B cell (primary cell): Measurements from ENCODE around the gene TAF1A. TPM values are rescaled to one million over a fixed set of nuclear protein-coding genes. Genes with fewer than 3 reads are reported as not detected.

Experiments used
- ATAC-seq: fragments of 200-7000 bp; cut with Tn5 transposase; one replicate; pipeline ENCODE4 v1.10.0; 2021; ENCODE audit warnings: low read depth, mild to moderate bottlenecking, moderate number of reproducible peaks, moderate library complexity
- CTCF ChIA-PET: fragments of 350-600 bp; sonication (Branson Sonifier 250); formaldehyde crosslinking; loops from one replicate; lab custom pipeline; 2021; ENCODE audit warnings: antibody characterized with exemption, inconsistent platforms; lab: Charles Lee
- POLR2A ChIA-PET: fragments of 350-600 bp; sonication (Branson Sonifier 250); formaldehyde crosslinking; loops from one replicate; lab custom pipeline; 2021; ENCODE audit warnings: antibody characterized with exemption; lab: Charles Lee
- DNase-seq: peaks from one replicate; pipeline ENCODE4 v3.0.0; 2013
- H2AFZ ChIP-seq: 2 replicates; pipeline ENCODE4 v1.6.1; 2012; ENCODE audit warnings: mild to moderate bottlenecking, low read depth, low read length; ENCODE audit not compliant: insufficient read depth, poor library complexity, severe bottlenecking
- H3K27ac ChIP-seq, 2 donors: 1 replicate in 1 of 2; 2 replicates in 1 of 2; pipeline ENCODE4 v1.5.1; 2012 to 2013; ENCODE audit warnings: low read length in 2 of 2, mild to moderate bottlenecking in 2 of 2, moderate library complexity in 1 of 2
- H3K27me3 ChIP-seq, 4 experiments: fragments of 200-600 bp in 1 of 4; sonication (generic) in 1 of 4; replicated peaks in 1 of 4; 1 replicate in 2 of 4; 2 replicates in 2 of 4; pipeline versions ENCODE4 v1.6.1 to v1.7.0; 2013 to 2016; ENCODE audit warnings: low read length in 3 of 4, mild to moderate bottlenecking in 2 of 4, mixed read lengths in 1 of 4, moderate library complexity in 1 of 4; ENCODE audit not compliant: insufficient read depth in 4 of 4, control insufficient read depth in 3 of 4; ENCODE audit errors: control extremely low read depth in 1 of 4
- H3K36me3 ChIP-seq, 2 experiments: replicated peaks in 1 of 2; 1 replicate in 1 of 2; 2 replicates in 1 of 2; pipeline versions ENCODE4 v1.6.1 to v1.7.1; 2013; ENCODE audit warnings: low read length in 1 of 2; ENCODE audit not compliant: insufficient read depth in 2 of 2, control insufficient read depth in 1 of 2; ENCODE audit errors: control extremely low read depth in 1 of 2, extremely low read depth in 1 of 2
- H3K4me1 ChIP-seq, 2 donors: fragments of 200-600 bp in 1 of 2; sonication (generic) in 1 of 2; 1 replicate in 1 of 2; 2 replicates in 1 of 2; pipeline versions ENCODE4 v1.5.1 to v1.6.1; 2013 to 2017; ENCODE audit warnings: low read length in 2 of 2; ENCODE audit not compliant: control insufficient read depth in 2 of 2, insufficient read depth in 2 of 2
- H3K4me2 ChIP-seq: replicated peaks from 2 replicates; pipeline ENCODE3; 2012; ENCODE audit warnings: mild to moderate bottlenecking, low read depth, low read length; ENCODE audit not compliant: poor library complexity, severe bottlenecking
- H3K4me3 ChIP-seq, 5 experiments: fragments of 200-600 bp in 1 of 5; sonication (generic) in 1 of 5; 1 replicate in 3 of 5; 2 replicates in 2 of 5; pipeline versions ENCODE4 v1.5.1 to v1.7.0; 2011 to 2016; ENCODE audit warnings: low read length in 4 of 5, mild to moderate bottlenecking in 4 of 5, low read depth in 2 of 5, control low read depth in 1 of 5, moderate library complexity in 1 of 5; ENCODE audit not compliant: insufficient read depth in 1 of 5; ENCODE audit errors: control extremely low read depth in 1 of 5, extremely low read depth in 1 of 5
- H3K79me2 ChIP-seq: fragments of 200-600 bp; sonication (generic); one replicate; pipeline ENCODE4 v1.6.0; 2016; ENCODE audit warnings: low read length; ENCODE audit not compliant: control insufficient read depth, insufficient read depth
- H3K9ac ChIP-seq: fragments of 200-600 bp; sonication (generic); 2 replicates; pipeline ENCODE4 v1.6.1; 2017; ENCODE audit warnings: mild to moderate bottlenecking, low read length, moderate library complexity
- H3K9me3 ChIP-seq, 3 donors: one replicate each; pipeline versions ENCODE4 v1.6.1 to v1.7.1; 2013; ENCODE audit warnings: low read length in 2 of 3; ENCODE audit not compliant: control insufficient read depth in 2 of 3, insufficient read depth in 1 of 3; ENCODE audit errors: control extremely low read depth in 1 of 3
- H4K20me1 ChIP-seq: 2 replicates; pipeline ENCODE4 v1.6.0; 2012; ENCODE audit warnings: mild to moderate bottlenecking, low read length; ENCODE audit not compliant: insufficient read depth, control insufficient read depth, poor library complexity, severe bottlenecking
- H3K27ac Mint-ChIP-seq: one replicate; pipeline ENCODE4 v1.8.0; 2021; ENCODE audit warnings: mixed read lengths
- H3K27me3 Mint-ChIP-seq: one replicate; pipeline ENCODE4 v1.8.0; 2021; ENCODE audit warnings: mixed read lengths
- H3K4me1 Mint-ChIP-seq: one replicate; pipeline ENCODE4 v1.8.0; 2021; ENCODE audit warnings: mixed read lengths
- H3K4me3 Mint-ChIP-seq: one replicate; pipeline ENCODE4 v1.8.0; 2021; ENCODE audit warnings: mixed read lengths
- H3K9me3 Mint-ChIP-seq: one replicate; pipeline ENCODE4 v1.8.0; 2022; ENCODE audit warnings: mixed read lengths; ENCODE audit not compliant: insufficient read depth
- EZH2 ChIP-seq: IDR thresholded peaks from 2 replicates; pipeline ENCODE4 v1.6.1; 2012; ENCODE audit warnings: borderline replicate concordance, low read depth, mild to moderate bottlenecking, moderate library complexity, low read length; ENCODE audit not compliant: insufficient read depth, poor library complexity, severe bottlenecking
- WGBS: methylation state at CpG from one replicate; pipeline ENCODE4 v1.1.5; 2013; ENCODE audit warnings: missing lambda C conversion rate; ENCODE audit not compliant: insufficient coverage; 5-methylcytosine and 5-hydroxymethylcytosine counted together
- intact Hi-C: fragments of 100-400 bp; cut with micrococcal nuclease; formaldehyde crosslinking; loops from one replicate; pipeline ENCODE4 v1.10.0; 2022
- polyA plus RNA-seq: library from polyadenylated mRNA; depleted of rRNA; stranded (reverse); fragments of >200 nt; gene quantifications from 2 replicates; pipeline ENCODE4 v1.2.3, GENCODE V29; 2012
- total RNA-seq, 2 donors: library from RNA; stranded (reverse); fragments of 120-200 nt in 1 of 2; gene quantifications; 1 replicate in 1 of 2; 2 replicates in 1 of 2; pipeline versions ENCODE4 v1.2.3 to v1.2.4, GENCODE V29; 2013 to 2022
- TF ChIP-seq, protein P1 (sequence below): fragments of 200-600 bp; IDR thresholded peaks from one replicate; pipeline ENCODE4 v1.8.0; 2022; ENCODE audit warnings: antibody characterized with exemption, mild to moderate bottlenecking

Gene TAF1A
- total and polyA plus RNA-seq, 2 donors (not counting 1 experiment from before 2014, with no cell fraction given) = 12.7 to 23.7 TPM

DNA sequence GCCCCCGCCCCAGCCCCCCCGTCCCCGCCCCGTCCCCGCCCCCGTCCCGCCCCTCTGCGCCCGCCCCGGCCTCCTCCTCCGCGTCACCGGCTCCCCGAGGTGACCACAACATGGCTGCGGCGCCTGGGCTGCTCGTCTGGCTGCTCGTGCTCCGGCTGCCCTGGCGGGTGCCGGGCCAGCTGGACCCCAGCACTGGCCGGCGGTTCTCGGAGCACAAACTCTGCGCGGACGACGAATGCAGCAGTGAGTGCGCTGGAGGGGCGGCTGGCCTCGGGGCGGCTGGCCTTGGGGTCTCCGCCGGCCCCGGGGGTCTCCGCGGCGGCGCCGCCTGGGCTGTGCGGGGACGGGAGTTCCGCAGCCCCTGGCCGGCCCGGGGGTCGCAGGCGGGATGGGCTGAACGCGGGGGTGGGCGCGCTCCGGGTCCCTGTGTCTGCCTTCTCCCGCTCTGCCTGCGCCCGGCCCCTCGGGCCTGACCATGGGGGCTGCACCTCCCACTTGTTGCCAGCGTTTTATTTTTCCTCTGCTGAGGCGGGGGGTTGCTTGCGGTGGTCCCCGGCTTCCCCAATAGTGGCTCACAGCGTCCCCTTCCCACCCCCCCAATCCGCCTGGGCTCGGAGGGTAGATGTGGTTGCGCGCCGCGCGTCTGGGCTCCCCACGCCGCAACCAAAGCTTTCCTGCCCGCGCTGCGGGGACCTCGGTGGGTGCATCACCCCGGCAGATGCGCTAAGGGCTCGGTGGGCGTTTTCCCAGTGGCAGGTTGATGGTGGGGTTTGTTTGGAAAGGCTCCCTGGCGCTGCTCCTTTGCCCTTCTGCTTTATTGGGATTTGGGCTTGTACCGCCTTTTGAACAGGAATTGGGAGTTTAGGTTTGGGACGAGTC is 28.5 kb upstream of the TAF1A start, which contains the start of gene MIA3:
MIA3 (plus strand) TSS at position 97 of the 879 bp plus-strand sequence; CDS start at position 111, 14 bp downstream.
- peak within 1 kb of the TSS; percentile 95 for H3K27ac Mint-ChIP-seq
- peaks cover 29% of the 10 kb centered on the region for H3K4me1 Mint-ChIP-seq
- H3K4me1 ChIP-seq = peaks cover 17 to 18% of the 10 kb centered on the region in 2 donors
- ATAC-seq = peak; percentile 61
- DNase-seq = peak; percentile 52
- peak within 1 kb of the TSS; percentile 96 for H3K4me3 Mint-ChIP-seq
- H3K27me3 ChIP-seq = peaks cover 0 to 15% (median 6%) of the 10 kb centered on the region in 4 experiments
- intact Hi-C loops = loop anchor here (1.0 to 2.0 kb wide), 2 partner anchors 17 to 153 kb away; no protein-coding TSS in a partner anchor
- peak within 1 kb of the TSS; percentile 98 for H2AFZ ChIP-seq
- no peak for TF ChIP-seq EZH2
- TF ChIP-seq, protein P1, sequence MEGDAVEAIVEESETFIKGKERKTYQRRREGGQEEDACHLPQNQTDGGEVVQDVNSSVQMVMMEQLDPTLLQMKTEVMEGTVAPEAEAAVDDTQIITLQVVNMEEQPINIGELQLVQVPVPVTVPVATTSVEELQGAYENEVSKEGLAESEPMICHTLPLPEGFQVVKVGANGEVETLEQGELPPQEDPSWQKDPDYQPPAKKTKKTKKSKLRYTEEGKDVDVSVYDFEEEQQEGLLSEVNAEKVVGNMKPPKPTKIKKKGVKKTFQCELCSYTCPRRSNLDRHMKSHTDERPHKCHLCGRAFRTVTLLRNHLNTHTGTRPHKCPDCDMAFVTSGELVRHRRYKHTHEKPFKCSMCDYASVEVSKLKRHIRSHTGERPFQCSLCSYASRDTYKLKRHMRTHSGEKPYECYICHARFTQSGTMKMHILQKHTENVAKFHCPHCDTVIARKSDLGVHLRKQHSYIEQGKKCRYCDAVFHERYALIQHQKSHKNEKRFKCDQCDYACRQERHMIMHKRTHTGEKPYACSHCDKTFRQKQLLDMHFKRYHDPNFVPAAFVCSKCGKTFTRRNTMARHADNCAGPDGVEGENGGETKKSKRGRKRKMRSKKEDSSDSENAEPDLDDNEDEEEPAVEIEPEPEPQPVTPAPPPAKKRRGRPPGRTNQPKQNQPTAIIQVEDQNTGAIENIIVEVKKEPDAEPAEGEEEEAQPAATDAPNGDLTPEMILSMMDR = no peak
- ChIA-PET CTCF (interaction anchor here (4.2 kb wide), 1 partner anchor 15 kb away, joined by 30 read pairs; no protein-coding TSS in a partner anchor), POLR2A (interaction anchor here (1.7 to 2.5 kb wide), 2 partner anchors 16 to 26 kb away, joined by 7 to 12 read pairs; no protein-coding TSS in a partner anchor)
- no peaks in the 10 kb centered on the region for H3K9me3 Mint-ChIP-seq
- H3K4me2 ChIP-seq = peak within 1 kb of the TSS; percentile 95
- H3K9me3 ChIP-seq = no peaks in the 10 kb centered on the region
- H3K79me2 ChIP-seq = peaks cover 16% of the 10 kb centered on the region
- peak within 1 kb of the TSS; percentile 6 to 91 (median 80) for H3K4me3 ChIP-seq
- peaks cover 19% of the 10 kb centered on the region for H3K27me3 Mint-ChIP-seq
- peak within 1 kb of the TSS; percentile 84 for H3K9ac ChIP-seq
- peaks cover 0 to 14% of the 10 kb centered on the region in 2 experiments for H3K36me3 ChIP-seq
- peak within 1 kb of the TSS; percentile 71 to 82 for H3K27ac ChIP-seq
- WGBS = under 1% methylated on average over 79 of the region's 81 CpGs
- H4K20me1 ChIP-seq = no peaks in the 10 kb centered on the region
